RWPE2 (cell line): ENCODE data around the gene ITSN1.
"Not testable (repeated sequence)": the region's sequence is repeated elsewhere in the genome, so short reads cannot be mapped to it uniquely, and the experiment has no call there.

ENCODE experiments used
- ATAC-seq: fragments of 200-7000 bp; cut with Tn5 transposase; 3 replicates; pipeline ENCODE4 v1.9.1; 2021; ENCODE audit warnings: low read depth
- DNase-seq: peaks from one replicate; pipeline ENCODE4 v3.0.0-alpha.2; 2020; ENCODE audit warnings: low spot score
- H3K27ac ChIP-seq: fragments of 450-650 bp; 2 replicates; pipeline ENCODE4 v1.5.1; 2017; ENCODE audit warnings: mild to moderate bottlenecking; ENCODE audit not compliant: poor library complexity, severe bottlenecking
- H3K27me3 ChIP-seq: fragments of 250-450 bp; sonication (Bioruptor Pico); 2 replicates; pipeline ENCODE4 v1.5.1; 2021; ENCODE audit warnings: mild to moderate bottlenecking, moderate library complexity; ENCODE audit not compliant: insufficient read depth, poor library complexity, severe bottlenecking
- H3K36me3 ChIP-seq: fragments of 250-450 bp; sonication (Bioruptor Pico); 2 replicates; pipeline ENCODE4 v1.5.1; 2020; ENCODE audit warnings: low read depth, mild to moderate bottlenecking, moderate library complexity
- H3K4me1 ChIP-seq: fragments of 250-450 bp; sonication (Bioruptor Pico); 2 replicates; pipeline ENCODE4 v1.5.1; 2021; ENCODE audit warnings: mild to moderate bottlenecking, moderate library complexity; ENCODE audit not compliant: insufficient read depth, poor library complexity, severe bottlenecking
- H3K4me3 ChIP-seq: fragments of 250-450 bp; sonication (Bioruptor Pico); 2 replicates; pipeline ENCODE4 v1.5.1; 2021; ENCODE audit warnings: mild to moderate bottlenecking, moderate library complexity; ENCODE audit not compliant: severe bottlenecking
- H3K9me3 ChIP-seq: fragments of 250-450 bp; sonication (Bioruptor Pico); 2 replicates; pipeline ENCODE4 v1.5.1; 2021; ENCODE audit warnings: mild to moderate bottlenecking, moderate library complexity; ENCODE audit not compliant: severe bottlenecking
- TF ChIP-seq, protein P1 (sequence below): fragments of 450-650 bp; IDR thresholded peaks from one replicate; pipeline ENCODE4 v1.5.1; 2017; ENCODE audit warnings: mild to moderate bottlenecking, moderate library complexity; ENCODE audit not compliant: poor library complexity, severe bottlenecking

The ITSN1 gene

DNA sequence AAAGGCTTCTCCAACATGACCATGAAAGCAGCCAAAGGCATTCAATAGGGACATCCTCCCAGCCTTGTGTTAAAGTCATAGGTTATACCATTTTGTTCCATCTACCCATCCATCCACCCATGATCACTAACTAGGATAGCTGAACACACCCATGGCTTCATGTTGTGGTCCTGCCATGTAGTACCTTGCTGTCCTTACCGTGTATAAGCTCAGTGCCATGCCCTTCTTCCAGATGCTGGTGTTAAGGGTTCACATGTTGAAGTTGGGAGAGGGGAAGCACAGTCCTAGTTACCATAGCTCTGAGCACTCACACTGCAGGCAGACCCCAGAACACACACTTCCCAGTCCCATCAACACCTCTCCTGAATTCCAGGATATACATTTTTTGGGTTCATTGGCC lies 221.8 kb downstream of the ITSN1 start:
- H3K4me3 ChIP-seq, result no peak overlapping the region
- H3K36me3 ChIP-seq, result no peaks in the 10 kb centered on the region
- no peaks in the 10 kb centered on the region for H3K27me3 ChIP-seq
- TF ChIP-seq, protein P1, sequence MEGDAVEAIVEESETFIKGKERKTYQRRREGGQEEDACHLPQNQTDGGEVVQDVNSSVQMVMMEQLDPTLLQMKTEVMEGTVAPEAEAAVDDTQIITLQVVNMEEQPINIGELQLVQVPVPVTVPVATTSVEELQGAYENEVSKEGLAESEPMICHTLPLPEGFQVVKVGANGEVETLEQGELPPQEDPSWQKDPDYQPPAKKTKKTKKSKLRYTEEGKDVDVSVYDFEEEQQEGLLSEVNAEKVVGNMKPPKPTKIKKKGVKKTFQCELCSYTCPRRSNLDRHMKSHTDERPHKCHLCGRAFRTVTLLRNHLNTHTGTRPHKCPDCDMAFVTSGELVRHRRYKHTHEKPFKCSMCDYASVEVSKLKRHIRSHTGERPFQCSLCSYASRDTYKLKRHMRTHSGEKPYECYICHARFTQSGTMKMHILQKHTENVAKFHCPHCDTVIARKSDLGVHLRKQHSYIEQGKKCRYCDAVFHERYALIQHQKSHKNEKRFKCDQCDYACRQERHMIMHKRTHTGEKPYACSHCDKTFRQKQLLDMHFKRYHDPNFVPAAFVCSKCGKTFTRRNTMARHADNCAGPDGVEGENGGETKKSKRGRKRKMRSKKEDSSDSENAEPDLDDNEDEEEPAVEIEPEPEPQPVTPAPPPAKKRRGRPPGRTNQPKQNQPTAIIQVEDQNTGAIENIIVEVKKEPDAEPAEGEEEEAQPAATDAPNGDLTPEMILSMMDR, result no peak
- DNase-seq (no peak), ATAC-seq (no peak)
- no peak overlapping the region for H3K27ac ChIP-seq
- no peaks in the 10 kb centered on the region for H3K9me3 ChIP-seq
- H3K4me1 ChIP-seq, result no peaks in the 10 kb centered on the region

DNA sequence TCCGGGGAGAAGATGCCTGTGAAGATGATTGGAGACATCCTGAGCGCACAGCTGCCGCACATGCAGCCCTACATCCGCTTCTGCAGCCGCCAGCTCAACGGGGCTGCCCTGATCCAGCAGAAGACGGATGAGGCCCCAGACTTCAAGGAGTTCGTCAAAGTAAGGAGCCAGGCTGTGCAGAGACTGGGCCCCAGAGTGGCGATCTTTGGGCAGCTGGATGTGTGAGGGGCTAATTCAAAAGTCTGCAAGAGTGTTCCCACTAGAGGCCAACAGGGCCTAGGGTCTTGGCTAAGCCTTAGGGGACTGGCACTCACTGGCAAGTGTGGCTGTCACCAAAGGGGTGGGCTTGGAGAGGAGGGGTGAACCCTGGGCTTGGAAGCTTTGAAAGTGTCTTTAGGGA lies 222.9 kb downstream of the ITSN1 start:
- H3K4me3 ChIP-seq, result no peak overlapping the region
- TF ChIP-seq, protein P1, result no peak

DNA sequence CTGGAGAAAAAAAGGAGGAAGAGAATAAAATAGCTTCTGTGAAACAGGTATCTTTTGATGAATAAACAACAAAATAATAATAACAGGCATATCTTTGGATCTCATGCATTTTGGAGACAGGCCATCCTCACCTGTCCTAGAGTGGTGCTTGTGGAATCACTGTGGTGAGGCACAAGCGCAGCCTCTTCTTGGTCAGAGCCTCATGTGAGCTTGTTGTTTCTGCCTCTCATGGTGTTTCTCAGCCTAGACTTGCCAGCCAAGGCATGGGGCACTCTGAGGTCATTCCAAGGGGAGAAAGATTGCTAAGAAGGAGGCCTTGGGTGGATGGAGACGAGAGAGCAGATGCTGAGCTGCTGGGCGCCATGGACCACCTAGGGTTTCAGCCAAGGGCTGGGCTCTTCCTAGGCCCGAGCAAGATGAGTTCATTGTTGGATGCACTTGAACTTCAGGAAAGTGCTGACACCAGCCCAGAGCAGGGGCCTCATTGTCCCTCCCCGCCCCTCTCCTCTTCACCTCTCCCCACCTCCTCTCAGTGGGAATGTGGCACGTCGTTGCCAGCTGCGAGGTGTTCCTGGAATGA lies 223.8 kb downstream of the ITSN1 start:
- ATAC-seq (no peak), DNase-seq (no peak)
- no peak overlapping the region for H3K27ac ChIP-seq
- TF ChIP-seq, protein P1, result no peak
- no peaks in the 10 kb centered on the region for H3K36me3 ChIP-seq
- H3K9me3 ChIP-seq, result no peaks in the 10 kb centered on the region
- no peak overlapping the region for H3K4me3 ChIP-seq
- no peaks in the 10 kb centered on the region for H3K4me1 ChIP-seq
- no peaks in the 10 kb centered on the region for H3K27me3 ChIP-seq

More for the DNA sequence above, 222.9 kb downstream of the ITSN1 start:
- ATAC-seq (no peak), DNase-seq (no peak)
- no peaks in the 10 kb centered on the region for H3K36me3 ChIP-seq
- H3K27ac ChIP-seq, result no peak overlapping the region
- H3K9me3 ChIP-seq, result no peaks in the 10 kb centered on the region
- H3K4me1 ChIP-seq, result no peaks in the 10 kb centered on the region
- H3K27me3 ChIP-seq, result no peaks in the 10 kb centered on the region

DNA sequence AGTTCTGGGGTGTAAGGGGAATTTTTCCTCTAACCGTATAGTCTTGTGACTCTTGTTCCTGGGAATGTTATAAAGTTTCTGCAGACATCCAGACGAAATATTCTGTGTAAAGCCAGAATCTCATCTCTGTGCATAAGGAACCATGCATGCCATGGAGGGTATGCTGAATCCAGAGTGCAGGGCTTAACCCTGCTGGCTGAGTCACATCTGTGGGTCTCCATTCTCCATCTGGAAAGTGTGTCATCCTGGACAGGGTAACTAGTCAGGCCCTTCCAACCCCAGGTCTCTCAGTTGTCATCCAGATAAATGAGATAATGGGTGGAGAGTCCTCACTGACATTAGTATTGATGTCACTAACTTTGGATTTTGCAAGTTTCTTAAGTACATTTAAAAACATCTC lies 224.5 kb downstream of the ITSN1 start:
- no peaks in the 10 kb centered on the region for H3K36me3 ChIP-seq
- H3K4me3 ChIP-seq, result no peak overlapping the region
- no peak for ATAC-seq
- no peaks in the 10 kb centered on the region for H3K9me3 ChIP-seq
- no peaks in the 10 kb centered on the region for H3K4me1 ChIP-seq
- no peaks in the 10 kb centered on the region for H3K27me3 ChIP-seq
- no peak overlapping the region for H3K27ac ChIP-seq
- TF ChIP-seq, protein P1, result no peak
- no peak for DNase-seq

DNA sequence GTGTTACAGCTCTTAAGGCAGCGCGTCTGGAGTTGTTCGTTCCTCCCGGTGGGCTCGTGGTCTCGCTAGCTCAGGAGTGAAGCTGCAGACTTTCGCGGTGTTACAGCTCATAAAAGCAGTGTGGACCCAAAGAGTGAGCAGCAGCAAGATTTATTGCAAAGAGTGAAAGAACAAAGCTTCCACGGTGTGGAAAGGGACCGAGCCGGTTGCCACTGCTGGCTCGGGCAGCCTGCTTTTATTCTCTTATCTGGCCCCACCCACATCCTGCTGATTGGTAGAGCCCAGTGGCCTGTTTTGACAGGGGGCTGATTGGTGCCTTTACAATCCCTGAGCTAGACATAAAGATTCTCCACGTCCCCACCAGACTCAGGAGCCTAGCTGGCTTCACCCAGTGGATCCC lies 225.6 kb downstream of the ITSN1 start:
- not testable (repeated sequence) for H3K27me3 ChIP-seq, DNase-seq

More for the DNA sequence above, 225.6 kb downstream of the ITSN1 start:
- ATAC-seq, H3K36me3 ChIP-seq, H3K9me3 ChIP-seq, H3K4me1 ChIP-seq, H3K4me3 ChIP-seq, H3K27ac ChIP-seq: not testable (repeated sequence)
